Mesenchymal stem cell (in vitro differentiated cells and primary cell): Measurements from ENCODE around the gene STK32B.

Experiments
- DNase-seq: peaks from one replicate; pipeline ENCODE4 v3.0.0-alpha.2; 2013
- H2AFZ ChIP-seq: one replicate; pipeline ENCODE4 v1.6.1; 2013; ENCODE audit warnings: low read depth, mild to moderate bottlenecking, control low read depth, inconsistent platforms, low read length, moderate library complexity
- H2AK5ac ChIP-seq: 2 replicates; pipeline ENCODE4 v1.6.1; 2013; ENCODE audit warnings: low read length, moderate library complexity, mild to moderate bottlenecking, inconsistent platforms; ENCODE audit not compliant: severe bottlenecking
- H2BK120ac ChIP-seq: one replicate; pipeline ENCODE4 v1.6.1; 2013; ENCODE audit warnings: low read depth, mild to moderate bottlenecking, inconsistent platforms, low read length, moderate library complexity
- H2BK12ac ChIP-seq, 2 experiments: one replicate each; pipeline ENCODE4 v1.6.1; 2013; ENCODE audit warnings: inconsistent platforms in 2 of 2, low read length in 2 of 2, mild to moderate bottlenecking in 2 of 2, moderate library complexity in 2 of 2, control low read depth in 1 of 2
- H2BK15ac ChIP-seq: one replicate; pipeline ENCODE4 v1.6.1; 2013; ENCODE audit warnings: mild to moderate bottlenecking, low read depth, inconsistent platforms; ENCODE audit not compliant: poor library complexity, severe bottlenecking
- H2BK5ac ChIP-seq: 2 replicates; pipeline ENCODE4 v1.6.1; 2013; ENCODE audit warnings: low read depth, mild to moderate bottlenecking, low read length, control low read depth, inconsistent platforms; ENCODE audit not compliant: poor library complexity, severe bottlenecking
- H3K14ac ChIP-seq, 2 experiments: one replicate each; pipeline ENCODE4 v1.6.1; 2013; ENCODE audit warnings: inconsistent platforms in 2 of 2, low read length in 2 of 2, control low read depth in 1 of 2, mild to moderate bottlenecking in 1 of 2, moderate library complexity in 1 of 2
- H3K18ac ChIP-seq, 2 experiments: one replicate each; pipeline ENCODE4 v1.6.1; 2013; ENCODE audit warnings: inconsistent platforms in 2 of 2, low read length in 2 of 2, control low read depth in 1 of 2, low read depth in 1 of 2, mild to moderate bottlenecking in 1 of 2
- H3K23ac ChIP-seq, 2 experiments: one replicate each; pipeline ENCODE4 v1.6.1; 2013; ENCODE audit warnings: inconsistent platforms in 2 of 2, low read length in 2 of 2, mild to moderate bottlenecking in 2 of 2, moderate library complexity in 2 of 2, control low read depth in 1 of 2
- H3K27ac ChIP-seq: 2 replicates; pipeline ENCODE4 v1.5.1; 2013; ENCODE audit warnings: mild to moderate bottlenecking, moderate library complexity, low read length, control low read depth, inconsistent platforms; ENCODE audit not compliant: poor library complexity, severe bottlenecking
- H3K27me3 ChIP-seq, 2 experiments: 2 replicates each; pipeline versions ENCODE4 v1.6.1 to v1.7.0; 2013; ENCODE audit warnings: low read length in 2 of 2, mild to moderate bottlenecking in 2 of 2, moderate library complexity in 2 of 2, control low read depth in 1 of 2, inconsistent platforms in 1 of 2; ENCODE audit not compliant: control insufficient read depth in 1 of 2, insufficient read depth in 1 of 2
- H3K36me3 ChIP-seq, 2 experiments: 2 replicates each; pipeline versions ENCODE4 v1.6.1 to v1.7.0; 2013; ENCODE audit warnings: low read length in 2 of 2, control low read depth in 1 of 2, inconsistent platforms in 1 of 2, low read depth in 1 of 2, mild to moderate bottlenecking in 1 of 2; ENCODE audit not compliant: insufficient read depth in 2 of 2, control insufficient read depth in 1 of 2
- H3K4ac ChIP-seq, 2 experiments: one replicate each; pipeline ENCODE4 v1.6.1; 2013; ENCODE audit warnings: inconsistent platforms in 2 of 2, low read length in 2 of 2, mild to moderate bottlenecking in 2 of 2, moderate library complexity in 2 of 2, control low read depth in 1 of 2, low read depth in 1 of 2
- H3K4me1 ChIP-seq: 2 replicates; pipeline ENCODE4 v1.6.1; 2013; ENCODE audit warnings: low read depth, low read length, control low read depth; ENCODE audit not compliant: control insufficient read depth, insufficient read depth
- H3K4me2 ChIP-seq: 2 replicates; pipeline ENCODE4 v1.6.1; 2013; ENCODE audit warnings: low read length, mild to moderate bottlenecking, inconsistent platforms; ENCODE audit not compliant: poor library complexity, severe bottlenecking
- H3K4me3 ChIP-seq, 2 experiments: 2 replicates each; pipeline versions ENCODE4 v1.5.1 to v1.7.0; 2013; ENCODE audit warnings: low read length in 2 of 2, mild to moderate bottlenecking in 2 of 2, control low read depth in 1 of 2, low read depth in 1 of 2; ENCODE audit not compliant: insufficient read depth in 1 of 2
- H3K79me1 ChIP-seq: replicated peaks from 2 replicates; pipeline ENCODE4 v1.6.1; 2013; ENCODE audit warnings: mild to moderate bottlenecking, control low read depth, low read length, inconsistent platforms; ENCODE audit not compliant: poor library complexity, severe bottlenecking
- H3K9ac ChIP-seq: 2 replicates; pipeline ENCODE4 v1.7.0; 2013; ENCODE audit warnings: mild to moderate bottlenecking, low read length, moderate library complexity
- H3K9me3 ChIP-seq: 2 replicates; pipeline ENCODE4 v1.7.0; 2013; ENCODE audit warnings: mild to moderate bottlenecking, low read length; ENCODE audit not compliant: control insufficient read depth
- H4K8ac ChIP-seq: one replicate; pipeline ENCODE4 v1.6.1; 2013; ENCODE audit warnings: inconsistent platforms, mild to moderate bottlenecking, low read length, moderate library complexity
- H4K91ac ChIP-seq: one replicate; pipeline ENCODE4 v1.6.1; 2013; ENCODE audit warnings: mild to moderate bottlenecking, low read length, inconsistent platforms
- WGBS: methylation state at CpG from one replicate; pipeline ENCODE4 v1.1.7; 2013; ENCODE audit warnings: mixed read lengths; 5-methylcytosine and 5-hydroxymethylcytosine counted together

Gene STK32B

GRCh38 chr4:5463936-5464650 lies 412.8 kb downstream of the STK32B start:
- no peak overlapping the region for H4K91ac ChIP-seq
- H4K8ac ChIP-seq, result no peak overlapping the region
- H3K27me3 ChIP-seq, result no peaks in the 10 kb centered on the region
- H3K79me1 ChIP-seq, result no peaks in the 10 kb centered on the region
- H3K18ac ChIP-seq, result no peak overlapping the region
- no peak overlapping the region for H3K4me3 ChIP-seq
- no peak overlapping the region for H3K27ac ChIP-seq
- H2BK12ac ChIP-seq, result no peak overlapping the region
- no peaks in the 10 kb centered on the region for H3K9me3 ChIP-seq
- H3K4me2 ChIP-seq, result no peak overlapping the region
- peaks cover 0 to 40% of the 10 kb centered on the region in 2 experiments for H3K36me3 ChIP-seq
- no peak overlapping the region for H3K9ac ChIP-seq
- H3K14ac ChIP-seq, result no peak overlapping the region
- no peak overlapping the region for H2AFZ ChIP-seq
- whole genome bisulfite sequencing, result 89% methylated on average over 15 of the region's 15 CpGs
- H3K4me1 ChIP-seq, result peaks cover 2% of the 10 kb centered on the region
- no peak overlapping the region for H2BK5ac ChIP-seq
- H3K23ac ChIP-seq, result no peak overlapping the region
- H2AK5ac ChIP-seq, result no peak overlapping the region
- H2BK120ac ChIP-seq, result no peak overlapping the region
- DNase-seq, result no peak
- H3K4ac ChIP-seq, result no peak overlapping the region
- no peak overlapping the region for H2BK15ac ChIP-seq

- Histone ChIP-seq H3K4me3 (no peak overlapping the region), H2BK5ac (no peak overlapping the region), H3K4me1 (peaks cover 2% of the 10 kb centered on the region), H3K4ac (no peak overlapping the region), H2AFZ (no peak overlapping the region), H3K23ac (no peak overlapping the region), H4K91ac (no peak overlapping the region), H2BK120ac (no peak overlapping the region), H3K79me1 (no peaks in the 10 kb centered on the region), H3K27me3 (no peaks in the 10 kb centered on the region), H3K4me2 (no peak overlapping the region), H3K14ac (no peak overlapping the region), H3K18ac (no peak overlapping the region), H3K9me3 (no peaks in the 10 kb centered on the region), H3K36me3 (peaks cover 0 to 44% of the 10 kb centered on the region in 2 experiments), H2AK5ac (no peak overlapping the region), H3K9ac (no peak overlapping the region), H2BK12ac (no peak overlapping the region), H2BK15ac (no peak overlapping the region), H4K8ac (no peak overlapping the region), H3K27ac (no peak overlapping the region)
- no peak for DNase-seq
- 80% methylated on average over 2 of the region's 4 CpGs for WGBS
Observed at GRCh38 chr4:5465529-5465928, 414.2 kb downstream of the STK32B start.

- Histone ChIP-seq H3K27me3 (no peaks in the 10 kb centered on the region), H2BK120ac (no peak overlapping the region), H2AFZ (no peak overlapping the region), H3K36me3 (peaks cover 0 to 44% of the 10 kb centered on the region in 2 experiments), H3K4ac (no peak overlapping the region), H2AK5ac (no peak overlapping the region), H3K4me2 (no peak overlapping the region), H3K9me3 (no peaks in the 10 kb centered on the region), H3K18ac (no peak overlapping the region), H3K4me3 (no peak overlapping the region), H4K91ac (no peak overlapping the region), H3K27ac (no peak overlapping the region), H3K4me1 (peaks cover 2% of the 10 kb centered on the region), H3K9ac (no peak overlapping the region), H3K23ac (no peak overlapping the region), H2BK5ac (no peak overlapping the region), H2BK15ac (no peak overlapping the region), H4K8ac (no peak overlapping the region), H3K79me1 (no peaks in the 10 kb centered on the region), H2BK12ac (no peak overlapping the region), H3K14ac (no peak overlapping the region)
- WGBS, result 81% methylated on average over 9 of the region's 9 CpGs
- DNase-seq, result no peak
Observed at GRCh38 chr4:5465956-5466355, 414.7 kb downstream of the STK32B start.

- Histone ChIP-seq H3K23ac (no peak overlapping the region), H3K4me3 (no peak overlapping the region), H3K27ac (no peak overlapping the region), H3K14ac (no peak overlapping the region), H2BK12ac (no peak overlapping the region), H2BK15ac (no peak overlapping the region), H3K27me3 (no peaks in the 10 kb centered on the region), H3K79me1 (no peaks in the 10 kb centered on the region), H2BK5ac (no peak overlapping the region), H2BK120ac (no peak overlapping the region), H3K36me3 (peaks cover 0 to 42% of the 10 kb centered on the region in 2 experiments), H2AK5ac (no peak overlapping the region), H3K4me1 (peaks cover 4% of the 10 kb centered on the region), H3K4me2 (no peak overlapping the region), H3K9me3 (no peaks in the 10 kb centered on the region), H3K18ac (no peak overlapping the region), H4K91ac (no peak overlapping the region), H2AFZ (no peak overlapping the region), H4K8ac (no peak overlapping the region), H3K4ac (no peak overlapping the region), H3K9ac (no peak overlapping the region)
- no peak for DNase-seq
- WGBS, result 93% methylated on average over 13 of the region's 13 CpGs
Observed at GRCh38 chr4:5467111-5467510, 415.8 kb downstream of the STK32B start.
